RWPE1 (cell line): Measurements from ENCODE around the gene NCBP2L.

ENCODE experiments used
- CTCF ChIA-PET: fragments of 350-600 bp; sonication (Branson Sonifier 250); formaldehyde crosslinking; extraction: SDS; loops from one replicate; lab custom pipeline; 2021; lab: Yijun Ruan, JAX
- POLR2A ChIA-PET: fragments of 400-600 bp; formaldehyde crosslinking; extraction: SDS; loops from one replicate; lab custom pipeline; 2020; ENCODE audit warnings: antibody characterized with exemption; ENCODE audit not compliant: low non-redundant PET; lab: Yijun Ruan, JAX
- DNase-seq: peaks from one replicate; pipeline ENCODE4 v3.0.0; 2012; ENCODE audit warnings: low spot score
- H3K27ac ChIP-seq: fragments of 450-650 bp; 2 replicates; pipeline ENCODE4 v1.5.1; 2017
- TF ChIP-seq, protein P1 (sequence below): fragments of 450-650 bp; conservative IDR thresholded peaks from 2 replicates; pipeline ENCODE4 v1.5.1; 2017; ENCODE audit warnings: low read depth, mild to moderate bottlenecking

Gene NCBP2L

DNA sequence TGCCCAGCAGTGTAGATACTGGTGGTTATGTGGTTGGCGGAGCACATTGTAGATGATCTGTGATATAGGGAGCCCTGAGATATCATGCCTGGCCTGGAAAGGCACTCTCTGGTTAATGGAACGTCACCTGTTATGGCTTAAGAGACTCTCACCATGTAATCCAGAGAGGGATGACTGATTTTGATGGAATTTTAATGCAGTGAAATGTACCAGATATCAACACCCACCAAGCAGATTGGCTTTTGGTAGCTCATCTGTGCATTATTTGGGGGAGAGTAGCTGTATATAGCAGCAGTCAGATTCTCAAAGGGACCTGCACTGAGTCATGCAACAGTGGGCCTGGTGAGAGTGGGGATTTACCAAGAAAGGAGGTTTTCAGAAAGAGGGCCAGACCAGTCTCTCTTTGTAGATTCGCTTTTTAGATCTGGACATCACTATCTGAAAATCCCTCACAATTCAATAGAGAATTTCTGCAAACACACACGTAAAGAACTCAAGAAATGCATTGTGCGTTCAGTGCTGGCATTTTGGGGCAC, 19.2 kb upstream of the NCBP2L start:
- CTCF ChIA-PET = no interaction called here
- TF ChIP-seq, protein P1, sequence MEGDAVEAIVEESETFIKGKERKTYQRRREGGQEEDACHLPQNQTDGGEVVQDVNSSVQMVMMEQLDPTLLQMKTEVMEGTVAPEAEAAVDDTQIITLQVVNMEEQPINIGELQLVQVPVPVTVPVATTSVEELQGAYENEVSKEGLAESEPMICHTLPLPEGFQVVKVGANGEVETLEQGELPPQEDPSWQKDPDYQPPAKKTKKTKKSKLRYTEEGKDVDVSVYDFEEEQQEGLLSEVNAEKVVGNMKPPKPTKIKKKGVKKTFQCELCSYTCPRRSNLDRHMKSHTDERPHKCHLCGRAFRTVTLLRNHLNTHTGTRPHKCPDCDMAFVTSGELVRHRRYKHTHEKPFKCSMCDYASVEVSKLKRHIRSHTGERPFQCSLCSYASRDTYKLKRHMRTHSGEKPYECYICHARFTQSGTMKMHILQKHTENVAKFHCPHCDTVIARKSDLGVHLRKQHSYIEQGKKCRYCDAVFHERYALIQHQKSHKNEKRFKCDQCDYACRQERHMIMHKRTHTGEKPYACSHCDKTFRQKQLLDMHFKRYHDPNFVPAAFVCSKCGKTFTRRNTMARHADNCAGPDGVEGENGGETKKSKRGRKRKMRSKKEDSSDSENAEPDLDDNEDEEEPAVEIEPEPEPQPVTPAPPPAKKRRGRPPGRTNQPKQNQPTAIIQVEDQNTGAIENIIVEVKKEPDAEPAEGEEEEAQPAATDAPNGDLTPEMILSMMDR = no peak
- H3K27ac ChIP-seq = no peak overlapping the region
- POLR2A ChIA-PET = no interaction called here
- DNase-seq = no peak

DNA sequence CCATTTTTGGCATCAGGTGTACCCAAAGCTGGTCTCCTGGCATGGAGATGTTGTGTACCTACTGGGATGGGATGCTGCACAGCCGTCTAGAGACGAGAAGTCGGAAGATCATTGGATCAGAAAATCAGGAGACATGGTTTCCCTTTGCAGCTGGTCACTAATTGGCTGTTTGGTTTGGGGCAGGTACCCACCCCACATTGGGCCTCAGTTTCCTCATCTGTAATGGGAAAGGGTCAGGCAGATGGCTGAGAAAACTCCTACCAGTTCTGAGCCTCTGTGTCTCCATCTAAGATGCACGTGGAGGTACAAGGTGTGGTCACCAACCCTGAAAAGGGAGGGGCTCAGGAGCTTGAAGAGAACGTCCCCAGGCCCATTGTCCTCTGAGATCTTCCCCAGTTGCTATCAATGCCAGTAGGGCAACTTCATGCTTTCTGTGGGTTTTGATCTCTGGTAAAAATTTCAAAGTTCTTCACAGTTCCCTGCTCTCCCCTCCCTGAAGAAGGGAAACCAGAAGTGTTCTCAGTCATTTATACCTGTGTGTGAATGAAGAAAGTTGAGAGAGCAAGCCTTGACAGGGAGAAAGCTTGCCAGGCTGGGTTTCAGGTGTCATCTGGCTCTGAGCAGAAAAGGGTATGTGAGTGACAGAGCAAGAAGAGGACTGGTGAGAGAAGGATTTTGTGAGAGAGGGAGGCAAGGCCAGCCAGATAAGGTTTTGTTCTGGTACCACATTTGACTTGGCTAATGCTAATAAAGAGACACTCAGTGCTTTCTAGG, 17.0 kb upstream of the NCBP2L start:
- no peak for DNase-seq
- TF ChIP-seq, protein P1 = no peak
- ChIA-PET CTCF (interaction anchor here (0.6 kb wide), 1 partner anchor 22 kb away, joined by 3 read pairs; no protein-coding TSS in a partner anchor), POLR2A (no interaction called here)
- no peak overlapping the region; the same call in 1 of the 2 replicates for H3K27ac ChIP-seq

DNA sequence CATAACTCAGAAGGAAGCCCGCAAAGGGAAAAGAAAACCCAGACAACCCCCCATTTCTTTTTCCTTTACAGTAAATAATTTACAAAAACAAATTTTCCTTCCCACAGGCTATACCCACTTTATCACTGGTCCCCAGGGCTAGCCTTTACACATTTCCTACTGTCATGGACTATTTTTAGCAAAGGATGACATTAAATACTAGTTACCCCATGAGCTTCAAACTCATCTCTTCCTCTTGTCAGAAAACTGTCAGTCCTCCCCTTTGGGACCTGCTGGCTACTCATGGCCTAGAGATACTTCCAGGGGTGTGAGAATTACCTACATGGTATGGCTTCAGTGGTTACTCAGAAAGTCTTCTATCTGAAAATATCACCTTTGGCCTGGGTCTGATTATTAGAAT, 13.9 kb upstream of the NCBP2L start:
- H3K27ac ChIP-seq = no peak overlapping the region
- TF ChIP-seq, protein P1 = no peak
- DNase-seq = no peak
- CTCF ChIA-PET = interaction anchor here (0.9 kb wide), 1 partner anchor 13 kb away, joined by 3 read pairs; no protein-coding TSS in a partner anchor
- POLR2A ChIA-PET = no interaction called here

DNA sequence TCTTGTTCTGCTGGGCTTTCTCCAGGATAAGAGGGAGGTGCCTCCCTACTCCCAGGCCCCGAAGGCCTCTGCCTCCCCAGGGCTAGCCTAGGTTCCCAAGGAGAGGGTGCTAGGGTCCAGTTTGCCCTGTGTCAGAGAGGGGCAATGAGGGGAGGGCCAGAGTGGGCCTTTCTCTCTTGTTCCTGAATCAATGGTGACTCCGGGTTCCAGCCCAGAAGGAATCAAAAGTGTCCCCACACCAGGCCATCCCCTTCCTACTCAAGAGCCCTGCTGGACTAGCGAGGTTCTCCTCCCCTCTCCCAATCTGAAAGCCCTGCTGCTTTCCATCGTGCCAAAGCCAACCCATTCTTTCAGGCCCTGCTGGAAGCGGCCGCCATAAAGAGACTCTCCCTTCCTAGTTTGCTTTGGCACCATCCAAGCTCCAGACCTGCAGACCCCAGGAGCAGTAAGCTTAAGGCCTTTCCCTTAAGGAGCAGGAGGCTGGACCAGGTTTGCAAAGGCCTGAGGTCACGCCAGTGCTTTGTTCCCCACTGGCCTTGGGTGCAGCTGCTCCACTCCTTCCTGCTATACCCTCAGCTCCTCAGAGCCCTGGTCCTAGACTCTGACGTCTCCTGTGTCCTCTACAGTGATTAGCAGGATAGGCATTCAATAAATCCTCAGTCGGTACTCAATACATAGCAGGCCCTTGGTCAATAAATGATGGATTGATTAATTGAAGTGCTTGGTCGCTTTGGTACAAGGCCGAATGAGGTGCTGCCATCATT, 12.5 kb upstream of the NCBP2L start:
- H3K27ac ChIP-seq = no peak overlapping the region
- CTCF ChIA-PET = interaction anchor here (2.1 kb wide), 1 partner anchor 11 kb away, joined by 9 read pairs; the partner anchor contains the start of gene TSC22D3
- TF ChIP-seq, protein P1 = no peak
- POLR2A ChIA-PET = no interaction called here
- no peak for DNase-seq

DNA sequence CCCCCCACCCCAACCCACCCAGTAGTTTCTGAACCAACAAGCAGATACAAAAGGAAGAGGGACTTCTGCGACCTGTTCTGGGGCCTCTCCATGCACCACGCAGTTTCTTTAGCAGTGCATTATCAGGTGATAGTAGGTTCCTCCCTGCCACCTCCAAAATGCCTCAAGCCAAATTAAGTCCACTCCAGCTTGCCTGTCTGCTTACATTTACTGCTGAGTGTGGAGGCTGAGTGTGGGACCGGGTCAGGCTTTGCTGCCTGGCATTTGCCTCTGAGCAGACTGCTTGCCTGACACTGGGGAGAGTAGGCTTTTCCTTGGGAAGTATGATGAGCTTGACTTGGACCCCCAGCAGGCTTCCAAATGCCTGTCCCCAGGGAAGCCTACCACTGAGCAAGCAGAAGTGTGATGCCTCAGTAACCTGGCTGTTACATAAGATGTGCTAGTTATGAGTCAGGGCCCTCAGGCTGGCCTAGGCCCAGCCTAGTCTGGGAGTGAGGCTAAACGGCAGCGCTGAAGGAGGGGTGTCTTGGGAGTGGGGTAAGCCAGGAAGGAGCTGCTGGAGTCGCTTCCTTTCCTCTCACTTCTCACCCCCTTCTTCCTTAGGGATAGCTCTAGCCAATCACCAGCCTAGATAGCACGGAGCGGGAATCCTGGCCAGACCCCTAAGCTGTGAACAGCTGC, 10.9 kb upstream of the NCBP2L start:
- H3K27ac ChIP-seq = peak overlapping the region; percentile 75
- CTCF ChIA-PET = interaction anchor here (0.7 to 2.1 kb wide), 2 partner anchors 9 to 54 kb away, joined by 5 to 9 read pairs; partner anchors contain the start of gene TSC22D3
- TF ChIP-seq, protein P1 = no peak
- POLR2A ChIA-PET = interaction anchor here (0.7 kb wide), 1 partner anchor 50 kb away, joined by 3 read pairs; no protein-coding TSS in a partner anchor
- peak; percentile 54 for DNase-seq
